OCI-LY7 (cell line): ENCODE measurements around the gene CAVIN1.

Experiments
- CTCF ChIP-seq: fragments of 200-600 bp; sonication (generic); conservative IDR thresholded peaks from 2 replicates; pipeline ENCODE4 v1.5.1; 2014; ENCODE audit warnings: mild to moderate bottlenecking, antibody characterized with exemption, low read length, moderate library complexity, mixed read lengths
- EZH2phosphoT487 ChIP-seq: fragments of 200-600 bp; sonication (generic); IDR thresholded peaks from 2 replicates; pipeline ENCODE4 v1.6.1; 2018; ENCODE audit warnings: low read depth, borderline replicate concordance, mild to moderate bottlenecking, mixed run types, antibody characterized with exemption, low read length, moderate library complexity, mixed read lengths

GRCh38 chr17:42463976-42464400 is 40.9 kb upstream of the CAVIN1 start:
- TF ChIP-seq CTCF (no peak), EZH2phosphoT487 (no peak)
